ENCODE measurements around the gene F2.

DNA sequence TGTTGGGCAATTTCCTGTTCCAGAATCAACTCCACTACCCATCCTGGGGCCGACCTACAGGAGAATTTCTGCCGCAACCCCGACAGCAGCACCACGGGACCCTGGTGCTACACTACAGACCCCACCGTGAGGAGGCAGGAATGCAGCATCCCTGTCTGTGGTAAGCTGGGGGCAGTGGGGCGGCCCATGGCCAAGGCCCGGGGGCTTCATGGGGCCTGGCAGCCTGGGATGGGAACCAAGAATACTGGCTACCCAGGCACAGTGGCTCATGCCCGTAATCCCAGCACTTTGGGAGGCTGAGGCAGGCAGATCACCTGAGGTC, 4.3 kb downstream of the F2 start:
- no peak for TF ChIP-seq POLR2AphosphoS5 (IDR thresholded peaks at IDR 0.05; ENCODE audit: low read depth, low read length)
- no peak for TF ChIP-seq TAF1 (IDR thresholded peaks at IDR 0.05; ENCODE audit: borderline replicate concordance, insufficient read depth, low read length)
- TF ChIP-seq SIN3A (IDR thresholded peaks at IDR 0.05; ENCODE audit: borderline replicate concordance, insufficient read depth, low read length), result no peak
- TF ChIP-seq, protein P1, sequence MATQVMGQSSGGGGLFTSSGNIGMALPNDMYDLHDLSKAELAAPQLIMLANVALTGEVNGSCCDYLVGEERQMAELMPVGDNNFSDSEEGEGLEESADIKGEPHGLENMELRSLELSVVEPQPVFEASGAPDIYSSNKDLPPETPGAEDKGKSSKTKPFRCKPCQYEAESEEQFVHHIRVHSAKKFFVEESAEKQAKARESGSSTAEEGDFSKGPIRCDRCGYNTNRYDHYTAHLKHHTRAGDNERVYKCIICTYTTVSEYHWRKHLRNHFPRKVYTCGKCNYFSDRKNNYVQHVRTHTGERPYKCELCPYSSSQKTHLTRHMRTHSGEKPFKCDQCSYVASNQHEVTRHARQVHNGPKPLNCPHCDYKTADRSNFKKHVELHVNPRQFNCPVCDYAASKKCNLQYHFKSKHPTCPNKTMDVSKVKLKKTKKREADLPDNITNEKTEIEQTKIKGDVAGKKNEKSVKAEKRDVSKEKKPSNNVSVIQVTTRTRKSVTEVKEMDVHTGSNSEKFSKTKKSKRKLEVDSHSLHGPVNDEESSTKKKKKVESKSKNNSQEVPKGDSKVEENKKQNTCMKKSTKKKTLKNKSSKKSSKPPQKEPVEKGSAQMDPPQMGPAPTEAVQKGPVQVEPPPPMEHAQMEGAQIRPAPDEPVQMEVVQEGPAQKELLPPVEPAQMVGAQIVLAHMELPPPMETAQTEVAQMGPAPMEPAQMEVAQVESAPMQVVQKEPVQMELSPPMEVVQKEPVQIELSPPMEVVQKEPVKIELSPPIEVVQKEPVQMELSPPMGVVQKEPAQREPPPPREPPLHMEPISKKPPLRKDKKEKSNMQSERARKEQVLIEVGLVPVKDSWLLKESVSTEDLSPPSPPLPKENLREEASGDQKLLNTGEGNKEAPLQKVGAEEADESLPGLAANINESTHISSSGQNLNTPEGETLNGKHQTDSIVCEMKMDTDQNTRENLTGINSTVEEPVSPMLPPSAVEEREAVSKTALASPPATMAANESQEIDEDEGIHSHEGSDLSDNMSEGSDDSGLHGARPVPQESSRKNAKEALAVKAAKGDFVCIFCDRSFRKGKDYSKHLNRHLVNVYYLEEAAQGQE (IDR thresholded peaks at IDR 0.05; ENCODE audit: insufficient read depth in 1 of 2, low read depth in 2 of 2, low read length in 2 of 2), result no peak

Data from PFSK-1 (cell line).